A375 (cell line): ENCODE measurements around the gene LIMCH1. TPM values are rescaled to one million over a fixed set of nuclear protein-coding genes. Genes with fewer than 3 reads are reported as not detected.

ENCODE experiments used
- total RNA-seq: library from RNA; depleted of rRNA; stranded (reverse); fragments of >200 nt; shearing (Covaris generic); gene quantifications from 2 replicates; pipeline ENCODE4 v1.2.3, GENCODE V29; 2014; rRNA removed

Gene LIMCH1
- 54.1 and 54.6 TPM in 2 replicates for total RNA-seq

GRCh38 chr4:41538017-41538733 lies at the start of gene LIMCH1:
Gene LIMCH1 (plus strand): TSS chr4:41538157. CDS start chr4:41605996, 67,839 bp downstream.

GRCh38 chr4:41748571-41749475 lies 210.9 kb downstream of the LIMCH1 start, which contains the start of gene PHOX2B:
Gene PHOX2B (minus strand): TSS chr4:41748725. CDS start chr4:41748610, 115 bp downstream.

Other genes starting within 250 kb of the LIMCH1 start
- not detected in 2 replicates for gene PHOX2B, start 210.6 kb downstream of the LIMCH1 start, total RNA-seq